ENCODE data around the gene PTPRK. TPM values are rescaled to one million over a fixed set of nuclear protein-coding genes. Genes with fewer than 3 reads are reported as not detected.

Gene PTPRK
- total RNA-seq, 4 donors from 2014 or later: 20.0 to 64.2 (median 36.6) TPM

- no peaks in the 10 kb centered on the region for H3K9me3 ChIP-seq
- H3K27me3 ChIP-seq: no peaks in the 10 kb centered on the region
- no peak for DNase-seq
- no peaks in the 10 kb centered on the region for H3K4me1 ChIP-seq
- H3K36me3 ChIP-seq: no peaks in the 10 kb centered on the region
- TF ChIP-seq CTCF (IDR thresholded peaks at IDR 0.05) (no peak), POLR2A (IDR thresholded peaks at IDR 0.05) (no peak)
- intact Hi-C loops (cut with DNase I; ENCODE audit: low total_unique reads): no loop called here
- no peak overlapping the region for H3K27ac ChIP-seq
- no peak overlapping the region for H3K4me3 ChIP-seq
Measured at GRCh38 chr6:128397996-128398395, 122.4 kb downstream of the PTPRK start.

GRCh38 chr6:128395596-128395995 is 124.8 kb downstream of the PTPRK start:
- DNase-seq: no peak
- no peak for TF ChIP-seq CTCF (IDR thresholded peaks at IDR 0.05)
- no peak for TF ChIP-seq POLR2A (IDR thresholded peaks at IDR 0.05)
- H3K4me1 ChIP-seq: no peaks in the 10 kb centered on the region
- intact Hi-C loops (cut with DNase I; ENCODE audit: low total_unique reads): no loop called here
- H3K27me3 ChIP-seq: no peaks in the 10 kb centered on the region
- H3K4me3 ChIP-seq: no peak overlapping the region
- no peak overlapping the region for H3K27ac ChIP-seq
- no peaks in the 10 kb centered on the region for H3K9me3 ChIP-seq
- H3K36me3 ChIP-seq: no peaks in the 10 kb centered on the region

DNA sequence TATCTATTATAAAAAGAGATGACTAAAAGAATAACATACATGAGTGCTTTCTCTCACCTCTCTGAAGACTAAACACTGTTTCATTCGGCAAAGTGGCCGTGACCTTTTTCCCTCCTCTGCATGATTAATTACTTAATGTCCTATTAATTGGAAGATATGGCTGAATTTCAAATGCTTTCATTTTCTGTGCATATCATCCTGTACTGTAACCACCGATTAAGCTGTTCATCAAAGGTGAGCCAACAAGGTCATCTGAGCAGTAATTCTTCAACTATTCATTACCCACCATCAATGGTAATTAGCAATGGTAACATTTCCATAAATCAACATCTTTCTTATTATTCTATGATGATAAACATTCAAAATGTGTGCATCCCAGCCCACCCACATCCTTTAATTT is 125.2 kb downstream of the PTPRK start:
- Histone ChIP-seq H3K4me3 (no peak overlapping the region), H3K9me3 (no peaks in the 10 kb centered on the region), H3K4me1 (no peaks in the 10 kb centered on the region), H3K27me3 (no peaks in the 10 kb centered on the region), H3K36me3 (no peaks in the 10 kb centered on the region), H3K27ac (no peak overlapping the region)
- DNase-seq: no peak
- intact Hi-C loops (cut with DNase I; ENCODE audit: low total_unique reads): no loop called here
- TF ChIP-seq POLR2A (IDR thresholded peaks at IDR 0.05): no peak
- no peak for TF ChIP-seq CTCF (IDR thresholded peaks at IDR 0.05)

- Histone ChIP-seq H3K36me3 (no peaks in the 10 kb centered on the region), H3K4me3 (no peak overlapping the region), H3K4me1 (no peaks in the 10 kb centered on the region), H3K27ac (no peak overlapping the region), H3K9me3 (no peaks in the 10 kb centered on the region), H3K27me3 (no peaks in the 10 kb centered on the region)
- intact Hi-C loops (cut with DNase I; ENCODE audit: low total_unique reads): no loop called here
- no peak for TF ChIP-seq CTCF (IDR thresholded peaks at IDR 0.05)
- no peak for TF ChIP-seq POLR2A (IDR thresholded peaks at IDR 0.05)
- no peak for DNase-seq
Measured at GRCh38 chr6:128394167-128394566, 126.2 kb downstream of the PTPRK start.

GRCh38 chr6:128389820-128390534 is 130.4 kb downstream of the PTPRK start:
- intact Hi-C loops (cut with DNase I; ENCODE audit: low total_unique reads): no loop called here
- TF ChIP-seq POLR2A (IDR thresholded peaks at IDR 0.05): no peak
- no peak for TF ChIP-seq CTCF (IDR thresholded peaks at IDR 0.05)
- no peaks in the 10 kb centered on the region for H3K27me3 ChIP-seq
- H3K36me3 ChIP-seq: no peaks in the 10 kb centered on the region
- no peak overlapping the region for H3K4me3 ChIP-seq
- DNase-seq: no peak
- H3K27ac ChIP-seq: no peak overlapping the region
- no peaks in the 10 kb centered on the region for H3K9me3 ChIP-seq
- no peaks in the 10 kb centered on the region for H3K4me1 ChIP-seq
